B cell (primary cell): Measurements from ENCODE around the gene PRSS3.
"Not testable (repeated sequence)": the region's sequence is repeated elsewhere in the genome, so short reads cannot be mapped to it uniquely, and the experiment has no call there.

Source experiments
- CTCF ChIP-seq: fragments of 200-600 bp; IDR thresholded peaks from one replicate; pipeline ENCODE4 v1.8.0; 2022; ENCODE audit warnings: antibody characterized with exemption, mild to moderate bottlenecking
- EZH2 ChIP-seq: IDR thresholded peaks from 2 replicates; pipeline ENCODE4 v1.6.1; 2012; ENCODE audit warnings: borderline replicate concordance, low read depth, mild to moderate bottlenecking, moderate library complexity, low read length; ENCODE audit not compliant: insufficient read depth, poor library complexity, severe bottlenecking

DNA sequence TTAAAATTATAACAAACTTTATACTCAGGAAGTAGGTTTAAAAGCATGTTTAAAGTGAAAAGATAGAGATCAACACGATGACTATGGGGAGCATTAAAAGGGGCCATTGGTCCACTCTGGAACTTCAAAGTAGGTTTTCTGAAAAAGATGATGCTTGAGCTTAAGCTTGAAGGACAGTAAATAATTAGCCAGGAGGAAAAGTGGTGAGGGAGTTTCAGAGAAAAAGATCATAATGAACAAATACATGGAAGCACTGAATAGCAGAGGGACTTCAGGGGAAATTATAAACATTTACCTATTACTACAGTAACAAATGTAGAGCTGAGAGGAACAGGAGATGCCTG lies 13.6 kb downstream of the PRSS3 start:
- TF ChIP-seq CTCF, EZH2: not testable (repeated sequence)
